NCI-H128 (cell line): Measurements from ENCODE around the gene RPUSD1.
"Not testable (repeated sequence)": the region's sequence is repeated elsewhere in the genome, so short reads cannot be mapped to it uniquely, and the experiment has no call there.

Source experiments
- DNase-seq: peaks from one replicate; lab custom pipeline; 2025; ENCODE audit not compliant: unreplicated experiment; lab: John Stamatoyannopoulos, UW

Gene RPUSD1

GRCh38 chr16:785563-786535 lies 2.3 kb downstream of the RPUSD1 start:
- DNase-seq, result no peak

DNA sequence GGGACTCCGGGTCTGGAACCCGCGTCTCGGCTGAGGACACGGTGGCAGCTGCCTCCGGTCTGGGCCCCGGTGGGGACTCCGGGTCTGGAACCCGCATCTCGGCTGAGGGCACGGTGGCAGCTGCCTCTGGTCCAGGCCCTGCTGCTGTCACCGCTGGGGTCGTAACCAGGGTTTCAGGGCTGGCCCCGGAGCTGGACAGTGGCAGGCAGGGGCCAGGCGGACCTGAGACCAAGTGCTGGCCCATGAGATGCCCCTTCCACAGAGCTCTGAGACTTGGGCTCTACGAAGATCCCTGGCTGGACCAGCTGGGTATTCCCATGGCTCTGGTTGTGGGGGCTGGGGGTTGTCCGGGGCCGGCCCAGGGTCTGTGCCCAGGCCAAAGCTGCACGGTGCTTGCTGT lies 3.8 kb downstream of the RPUSD1 start:
- DNase-seq, result no peak

GRCh38 chr16:783404-784161 lies 4.6 kb downstream of the RPUSD1 start:
- no peak for DNase-seq

DNA sequence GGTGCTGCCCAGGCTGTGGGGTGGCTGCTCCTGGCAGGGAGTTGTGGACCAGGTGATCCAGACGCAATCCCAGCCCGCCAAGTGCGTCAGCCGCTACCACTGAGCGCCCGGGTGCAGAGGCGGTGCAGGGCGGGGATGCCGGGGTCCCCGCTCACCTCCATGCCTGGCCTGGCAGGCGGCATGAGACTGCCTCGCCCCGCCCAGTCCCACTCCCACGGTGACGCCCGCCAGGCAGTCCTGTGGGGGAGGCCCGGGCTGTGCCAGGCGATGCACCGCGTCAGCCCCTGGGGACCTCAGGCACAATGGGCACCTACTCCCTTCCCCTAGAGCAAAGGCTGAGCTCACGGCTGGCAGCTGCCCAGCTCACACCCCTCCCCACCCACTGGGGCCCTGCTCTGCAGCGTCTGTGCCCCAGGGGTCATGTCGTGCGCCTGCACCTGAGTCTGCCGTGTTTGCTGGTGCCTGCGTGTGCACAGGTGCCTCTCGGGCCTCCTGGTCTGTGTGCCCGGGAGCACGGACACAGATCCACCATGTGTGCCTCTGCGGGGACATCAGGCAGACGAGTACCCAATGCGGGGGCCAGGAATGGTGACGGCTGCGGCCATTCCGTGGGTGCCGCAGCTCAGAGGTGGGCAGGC lies 5.3 kb downstream of the RPUSD1 start:
- no peak for DNase-seq

GRCh38 chr16:782258-782657 lies 5.9 kb downstream of the RPUSD1 start:
- DNase-seq, result no peak

GRCh38 chr16:781346-782010 lies 6.7 kb downstream of the RPUSD1 start:
- no peak for DNase-seq

- no peak for DNase-seq
These were observed 7.9 kb downstream of the RPUSD1 start for GRCh38 chr16:780296-780695.

- DNase-seq, result no peak
These were observed 8.6 kb downstream of the RPUSD1 start for GRCh38 chr16:779561-779960.

- no peak for DNase-seq
These were observed 9.2 kb downstream of the RPUSD1 start for GRCh38 chr16:778909-779527.

GRCh38 chr16:778447-778846 lies 9.7 kb downstream of the RPUSD1 start:
- no peak for DNase-seq

- no peak for DNase-seq
These were observed 10.4 kb downstream of the RPUSD1 start for GRCh38 chr16:777826-778225.

DNA sequence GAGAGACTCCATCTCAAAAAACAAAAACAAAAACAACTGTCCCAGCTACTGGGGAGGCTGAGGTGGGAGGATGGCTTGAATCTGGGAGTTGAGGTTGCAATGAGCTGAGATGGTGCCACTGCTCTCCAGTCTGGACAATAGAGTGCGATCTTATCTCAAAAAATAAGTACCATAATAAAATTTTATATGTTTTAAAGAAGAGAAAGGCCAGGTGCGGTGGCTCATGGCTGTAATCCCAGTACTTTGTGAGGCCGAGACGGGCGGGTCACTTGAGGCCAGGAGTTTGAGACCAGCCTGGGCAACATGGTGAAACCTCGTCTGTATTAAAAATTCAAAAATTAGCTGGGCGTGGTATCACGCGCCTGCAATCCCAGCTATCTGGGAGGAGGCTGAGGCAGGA lies 11.4 kb downstream of the RPUSD1 start:
- no peak for DNase-seq

- not testable (repeated sequence) for DNase-seq
These were observed 11.9 kb downstream of the RPUSD1 start for GRCh38 chr16:776298-776697.

- no peak for DNase-seq
These were observed 12.9 kb downstream of the RPUSD1 start for GRCh38 chr16:775236-775796.

GRCh38 chr16:774086-775001 lies 13.8 kb downstream of the RPUSD1 start:
- no peak for DNase-seq

GRCh38 chr16:772959-773358 lies 15.2 kb downstream of the RPUSD1 start:
- no peak for DNase-seq

DNA sequence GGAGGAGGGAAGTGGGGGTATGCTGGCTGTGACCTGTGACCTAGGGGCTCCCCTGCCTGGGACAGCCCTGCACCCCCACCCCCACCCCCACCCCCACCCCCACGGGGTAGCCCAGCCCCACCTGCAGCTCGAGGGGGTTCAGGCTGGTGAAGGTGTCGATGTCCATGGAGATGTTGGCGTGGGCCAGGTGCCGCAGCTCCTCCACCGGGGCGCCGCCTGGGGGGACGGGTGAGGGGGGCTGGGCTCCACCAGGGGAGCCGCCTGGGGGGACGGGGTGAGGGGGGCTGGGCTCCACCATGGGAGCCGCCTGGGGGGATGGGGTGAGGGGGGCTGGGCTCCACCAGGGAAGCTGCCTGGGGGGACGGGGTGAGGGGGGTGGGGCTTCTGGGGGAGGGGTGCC lies 17.8 kb downstream of the RPUSD1 start:
- no peak for DNase-seq

DNA sequence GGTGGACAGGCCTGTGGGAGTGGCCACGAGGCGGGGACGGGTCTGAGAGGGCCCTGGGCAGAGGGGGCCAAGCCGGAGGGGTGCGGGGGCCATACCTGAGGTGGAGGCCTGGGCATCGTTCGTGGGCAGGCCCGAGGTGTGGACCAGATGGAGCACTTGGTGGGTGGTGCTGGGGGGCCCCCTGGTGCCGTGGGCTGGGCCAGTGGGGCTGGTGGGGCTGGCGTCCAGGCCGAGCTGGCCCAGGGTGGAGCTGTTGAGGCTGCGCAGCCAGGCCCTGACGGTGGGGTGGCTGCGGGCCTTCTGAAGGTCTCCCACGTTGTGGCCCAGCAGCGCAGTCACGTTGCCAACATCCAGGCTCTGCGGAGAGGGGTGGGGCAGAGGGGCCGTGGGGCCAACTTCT lies 18.2 kb downstream of the RPUSD1 start:
- DNase-seq, result no peak

DNA sequence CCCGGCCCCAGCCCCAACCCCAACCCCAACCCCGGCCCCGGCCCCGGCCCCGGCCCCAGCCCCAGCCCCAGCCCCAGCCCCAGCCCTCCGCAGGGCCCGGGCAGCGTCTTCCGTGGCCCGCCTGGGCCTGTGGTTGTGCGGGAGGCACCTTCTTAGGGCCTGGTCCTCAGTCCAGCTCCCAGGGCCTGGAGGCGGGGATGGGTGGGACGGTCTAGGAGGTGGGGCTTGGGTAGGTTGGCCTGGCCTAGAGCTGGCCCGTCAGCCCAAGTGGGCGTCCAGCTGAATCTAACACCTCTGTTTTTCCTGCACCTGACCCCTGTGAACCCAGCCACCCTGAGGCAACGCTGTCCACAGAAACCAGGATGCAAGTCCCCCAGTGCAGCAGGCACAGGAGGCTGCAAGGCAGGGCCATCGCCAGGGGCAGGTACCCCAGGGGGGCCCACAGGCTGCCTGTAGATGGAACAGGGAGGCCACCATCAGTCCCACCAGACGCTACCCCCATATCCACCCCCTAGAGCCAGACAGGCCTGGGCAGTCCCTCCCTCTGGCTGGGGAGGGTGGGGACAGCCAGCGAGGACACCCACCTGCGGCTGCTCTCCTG lies 18.9 kb downstream of the RPUSD1 start:
- no peak for DNase-seq
